Smooth muscle cell (in vitro differentiated cells): Measurements from ENCODE around the gene PIGM. TPM values are rescaled to one million over a fixed set of nuclear protein-coding genes. Genes with fewer than 3 reads are reported as not detected.

Experiments used
- DNase-seq: peaks from one replicate; lab custom pipeline; 2025; ENCODE audit not compliant: unreplicated experiment; lab: John Stamatoyannopoulos, UW
- H2AFZ ChIP-seq: fragments of 200-600 bp; sonication (generic); 2 replicates; pipeline ENCODE4 v1.6.0; 2016; ENCODE audit warnings: antibody characterized with exemption, low read depth, mild to moderate bottlenecking
- H3F3A ChIP-seq: fragments of 200-600 bp; sonication (generic); 2 replicates; pipeline ENCODE4 v1.6.0; 2017; ENCODE audit warnings: antibody characterized with exemption, low read depth
- H3K27ac ChIP-seq: fragments of 200-600 bp; sonication (generic); 2 replicates; pipeline ENCODE4 v1.5.1; 2016; ENCODE audit warnings: low read depth, mild to moderate bottlenecking
- H3K27me3 ChIP-seq: fragments of 200-600 bp; sonication (generic); 2 replicates; pipeline ENCODE4 v1.6.1; 2016; ENCODE audit warnings: low read depth, mild to moderate bottlenecking
- H3K36me3 ChIP-seq: fragments of 200-600 bp; sonication (generic); 2 replicates; pipeline ENCODE4 v1.5.1; 2016; ENCODE audit warnings: low read depth
- H3K4me1 ChIP-seq: fragments of 200-600 bp; sonication (generic); 2 replicates; pipeline ENCODE4 v1.5.1; 2016; ENCODE audit warnings: low read depth
- H3K4me2 ChIP-seq: fragments of 200-600 bp; sonication (generic); 2 replicates; pipeline ENCODE4 v1.6.0; 2016; ENCODE audit warnings: mild to moderate bottlenecking
- H3K4me3 ChIP-seq: fragments of 200-600 bp; sonication (generic); 2 replicates; pipeline ENCODE4 v1.5.1; 2016; ENCODE audit warnings: mild to moderate bottlenecking
- H3K79me2 ChIP-seq: fragments of 200-600 bp; sonication (generic); 2 replicates; pipeline ENCODE4 v1.6.0; 2016; ENCODE audit warnings: low read depth, mild to moderate bottlenecking
- H3K9ac ChIP-seq: fragments of 200-600 bp; sonication (generic); 2 replicates; pipeline ENCODE4 v1.6.0; 2016; ENCODE audit warnings: low read depth
- H3K9me3 ChIP-seq: fragments of 200-600 bp; sonication (generic); replicated peaks from 2 replicates; pipeline ENCODE4 v1.5.1; 2016; ENCODE audit warnings: low read depth
- H4K20me1 ChIP-seq: fragments of 200-600 bp; sonication (generic); 2 replicates; pipeline ENCODE4 v1.6.0; 2016; ENCODE audit warnings: low read depth
- WGBS: methylation state at CpG from one replicate; pipeline ENCODE4 v1.1.7; 2016; ENCODE audit warnings: low lambda C conversion rate; 5-methylcytosine and 5-hydroxymethylcytosine counted together
- polyA plus RNA-seq: library from polyadenylated mRNA; unstranded; fragments of >200 nt; fragmentation: Nextera tagmentation; extraction: Ambion mirVana; gene quantifications from 2 replicates; pipeline ENCODE4 v1.2.1, GENCODE V29; 2016
- total RNA-seq: library from RNA; depleted of rRNA; stranded (reverse); fragments of >200 nt; gene quantifications from 2 replicates; pipeline ENCODE4 v1.2.3, GENCODE V29; 2014
- TF ChIP-seq, protein P1 (sequence below): fragments of 200-600 bp; sonication (generic); IDR thresholded peaks from 2 replicates; pipeline ENCODE4 v1.5.1; 2017; ENCODE audit warnings: borderline replicate concordance, mild to moderate bottlenecking, antibody characterized with exemption; ENCODE audit not compliant: insufficient read depth, poor library complexity, severe bottlenecking

Gene PIGM
- total and polyA plus RNA-seq, 2 experiments from 2014 or later = 3.0 to 5.2 TPM

DNA sequence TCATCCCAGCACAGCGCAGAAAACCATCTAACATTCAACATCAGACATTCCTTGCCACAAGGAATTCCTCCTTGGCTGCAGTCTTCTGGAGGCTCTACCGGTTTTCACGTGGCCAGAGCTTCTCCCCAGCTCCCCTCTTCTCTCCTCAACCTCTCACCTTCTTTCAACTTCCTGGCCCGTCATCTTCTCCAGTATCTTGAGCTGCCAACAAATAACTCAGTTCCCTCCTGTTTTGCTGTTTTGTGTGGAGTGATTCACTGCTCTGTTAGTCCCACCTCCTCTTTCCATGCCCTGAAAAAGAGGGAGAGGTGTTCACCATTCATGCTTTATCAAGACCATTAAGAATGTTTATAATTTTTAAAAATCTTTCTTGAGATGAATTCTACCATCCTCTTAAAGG is 32.6 kb downstream of the PIGM start:
- H3K4me1 ChIP-seq = peaks cover 5% of the 10 kb centered on the region
- H3K27me3 ChIP-seq = no peaks in the 10 kb centered on the region
- H3K4me3 ChIP-seq = no peak overlapping the region
- no peaks in the 10 kb centered on the region for H3K79me2 ChIP-seq
- H3K36me3 ChIP-seq = no peaks in the 10 kb centered on the region
- H3K27ac ChIP-seq = no peak overlapping the region
- H4K20me1 ChIP-seq = no peaks in the 10 kb centered on the region
- no peak overlapping the region for H3K9ac ChIP-seq
- WGBS = 72% methylated on average over 4 of the region's 4 CpGs
- TF ChIP-seq, protein P1, sequence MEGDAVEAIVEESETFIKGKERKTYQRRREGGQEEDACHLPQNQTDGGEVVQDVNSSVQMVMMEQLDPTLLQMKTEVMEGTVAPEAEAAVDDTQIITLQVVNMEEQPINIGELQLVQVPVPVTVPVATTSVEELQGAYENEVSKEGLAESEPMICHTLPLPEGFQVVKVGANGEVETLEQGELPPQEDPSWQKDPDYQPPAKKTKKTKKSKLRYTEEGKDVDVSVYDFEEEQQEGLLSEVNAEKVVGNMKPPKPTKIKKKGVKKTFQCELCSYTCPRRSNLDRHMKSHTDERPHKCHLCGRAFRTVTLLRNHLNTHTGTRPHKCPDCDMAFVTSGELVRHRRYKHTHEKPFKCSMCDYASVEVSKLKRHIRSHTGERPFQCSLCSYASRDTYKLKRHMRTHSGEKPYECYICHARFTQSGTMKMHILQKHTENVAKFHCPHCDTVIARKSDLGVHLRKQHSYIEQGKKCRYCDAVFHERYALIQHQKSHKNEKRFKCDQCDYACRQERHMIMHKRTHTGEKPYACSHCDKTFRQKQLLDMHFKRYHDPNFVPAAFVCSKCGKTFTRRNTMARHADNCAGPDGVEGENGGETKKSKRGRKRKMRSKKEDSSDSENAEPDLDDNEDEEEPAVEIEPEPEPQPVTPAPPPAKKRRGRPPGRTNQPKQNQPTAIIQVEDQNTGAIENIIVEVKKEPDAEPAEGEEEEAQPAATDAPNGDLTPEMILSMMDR = no peak
- no peaks in the 10 kb centered on the region for H3K9me3 ChIP-seq
- H3F3A ChIP-seq = no peaks in the 10 kb centered on the region
- DNase-seq = no peak
- no peak overlapping the region for H3K4me2 ChIP-seq
- H2AFZ ChIP-seq = no peak overlapping the region

DNA sequence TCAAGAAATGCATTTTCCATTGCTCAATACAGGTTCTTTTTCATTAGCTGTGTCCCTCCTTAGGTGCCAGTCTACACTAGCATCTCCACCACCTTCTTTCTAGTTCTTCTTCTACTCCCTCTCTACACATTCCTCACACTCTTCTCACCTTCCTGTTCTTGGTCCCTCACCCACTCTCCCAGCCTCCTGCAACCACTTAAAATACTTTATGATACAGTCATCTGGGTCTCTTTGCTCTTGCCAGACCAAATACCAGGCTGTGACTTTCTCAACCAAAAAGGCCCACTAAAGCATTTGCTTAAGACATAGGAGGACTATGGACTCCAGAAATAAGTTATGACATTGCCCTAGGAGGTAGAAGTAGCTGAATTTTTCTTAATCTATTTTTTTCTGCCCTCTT is 35.1 kb downstream of the PIGM start:
- Histone ChIP-seq H3K79me2 (no peaks in the 10 kb centered on the region), H3K4me2 (peak overlapping the region; percentile 0), H4K20me1 (no peaks in the 10 kb centered on the region), H3K9ac (no peak overlapping the region), H3K4me1 (peaks cover 5% of the 10 kb centered on the region), H3F3A (no peaks in the 10 kb centered on the region), H3K36me3 (no peaks in the 10 kb centered on the region), H3K27ac (peak overlapping the region; percentile 30), H3K9me3 (no peaks in the 10 kb centered on the region), H3K4me3 (no peak overlapping the region), H3K27me3 (no peaks in the 10 kb centered on the region), H2AFZ (no peak overlapping the region)
- TF ChIP-seq, protein P1 = no peak
- DNase-seq = no peak

DNA sequence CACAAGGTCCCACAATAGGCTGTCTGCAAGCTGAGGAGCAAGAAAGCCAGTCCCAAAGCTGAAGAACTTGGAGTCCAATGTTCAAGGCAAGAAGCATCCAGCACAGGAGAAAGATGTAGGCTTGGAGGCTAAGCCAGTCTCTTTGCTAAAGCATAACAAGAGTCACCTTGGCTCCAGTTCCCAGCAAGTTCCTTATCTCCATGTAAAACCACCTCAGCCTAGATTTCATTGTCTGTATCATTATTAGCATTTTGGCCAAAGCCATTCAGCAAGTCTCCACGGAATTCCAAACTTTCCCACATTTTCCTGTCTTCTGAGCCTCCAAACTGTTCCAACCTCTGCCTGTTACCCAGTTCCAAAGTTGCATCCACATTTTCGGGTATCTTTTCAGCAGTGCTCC is 36.9 kb downstream of the PIGM start:
- Histone ChIP-seq H3K4me3 (no peak overlapping the region), H3F3A (no peaks in the 10 kb centered on the region), H3K27ac (no peak overlapping the region), H3K27me3 (no peaks in the 10 kb centered on the region), H3K79me2 (no peaks in the 10 kb centered on the region), H3K9me3 (no peaks in the 10 kb centered on the region), H4K20me1 (no peaks in the 10 kb centered on the region), H3K36me3 (no peaks in the 10 kb centered on the region), H2AFZ (no peak overlapping the region), H3K4me2 (no peak overlapping the region), H3K9ac (no peak overlapping the region), H3K4me1 (peaks cover 5% of the 10 kb centered on the region)
- no peak for DNase-seq
- TF ChIP-seq, protein P1 = no peak
- 79% methylated on average over 2 of the region's 2 CpGs for whole genome bisulfite sequencing

DNA sequence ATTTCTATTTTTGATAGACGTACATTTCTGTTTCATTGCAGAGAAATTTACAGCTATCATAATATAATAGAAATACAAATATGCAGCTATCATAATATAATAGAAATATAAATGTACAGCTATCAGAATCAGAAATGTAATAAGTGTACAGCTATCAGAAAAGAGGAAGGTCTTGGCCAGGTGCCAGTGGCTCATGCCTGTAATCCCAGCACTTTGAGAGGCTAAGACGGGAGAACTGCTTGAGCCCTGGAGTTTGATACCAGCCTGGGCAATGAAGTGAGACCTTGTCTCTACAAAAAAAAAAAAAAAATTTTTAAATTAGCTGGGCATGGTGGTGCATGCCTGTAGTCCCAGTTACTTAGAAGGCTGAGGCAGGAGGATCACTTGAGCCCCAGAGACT is 37.9 kb downstream of the PIGM start:
- H4K20me1 ChIP-seq = no peaks in the 10 kb centered on the region
- WGBS = 76% methylated on average over 2 of the region's 2 CpGs
- H2AFZ ChIP-seq = no peak overlapping the region
- no peak overlapping the region for H3K4me2 ChIP-seq
- TF ChIP-seq, protein P1 = no peak
- H3K27ac ChIP-seq = no peak overlapping the region
- H3K9me3 ChIP-seq = no peaks in the 10 kb centered on the region
- no peaks in the 10 kb centered on the region for H3K79me2 ChIP-seq
- H3F3A ChIP-seq = no peaks in the 10 kb centered on the region
- no peaks in the 10 kb centered on the region for H3K27me3 ChIP-seq
- DNase-seq = no peak
- H3K36me3 ChIP-seq = no peaks in the 10 kb centered on the region
- no peak overlapping the region for H3K9ac ChIP-seq
- no peak overlapping the region for H3K4me3 ChIP-seq
- peaks cover 5% of the 10 kb centered on the region for H3K4me1 ChIP-seq
